HG03442 (cell line): ENCODE measurements around the gene HNRNPA1.

Experiments
- ATAC-seq: cut with Tn5 transposase; IDR thresholded peaks from one replicate; pipeline ENCODE4 v1.9.1; 2021; ENCODE audit warnings: mild to moderate bottlenecking, moderate library complexity; ENCODE audit not compliant: unreplicated experiment

Gene HNRNPA1

GRCh38 chr12:54333420-54334034 lies 53.0 kb downstream of the HNRNPA1 start:
- no peak for ATAC-seq
